ENCODE results near the gene MAD2L2.

Gene MAD2L2

GRCh38 chr1:11695861-11696260 lies 14.9 kb upstream of the MAD2L2 start:
- TF ChIP-seq EZH2phosphoT487 (IDR thresholded peaks at IDR 0.05; ENCODE audit: borderline replicate concordance, low read length) (no peak), CTCF (IDR thresholded peaks at IDR 0.05; ENCODE audit: low read depth, low read length, poor library complexity, severe bottlenecking) (no peak)
- H3K9me2 ChIP-seq (replicated peaks; ENCODE audit: control insufficient read depth, low read length) = no peaks in the 10 kb centered on the region
- H3K27me3 ChIP-seq (ENCODE audit: control insufficient read depth, low read length) = peaks cover 46% of the 10 kb centered on the region
- H3K4me1 ChIP-seq (ENCODE audit: control insufficient read depth, low read length) = no peaks in the 10 kb centered on the region
- no peaks in the 10 kb centered on the region for H4K20me1 ChIP-seq (ENCODE audit: control insufficient read depth, insufficient read depth, low read depth, low read length)
- H3K4me2 ChIP-seq (ENCODE audit: low read length) = no peak overlapping the region
- no peaks in the 10 kb centered on the region for H3F3A ChIP-seq (ENCODE audit: control insufficient read depth, insufficient read depth)
- H3K79me2 ChIP-seq (ENCODE audit: control insufficient read depth, low read length) = no peaks in the 10 kb centered on the region
- no peak overlapping the region for H3K27ac ChIP-seq (ENCODE audit: low read depth, low read length)
- no peak overlapping the region for H3K4me3 ChIP-seq (ENCODE audit: low read length)
- no peaks in the 10 kb centered on the region for H3K36me3 ChIP-seq (ENCODE audit: control insufficient read depth, low read length)
- no peaks in the 10 kb centered on the region for H3K9me3 ChIP-seq (ENCODE audit: control insufficient read depth, insufficient read depth, low read length)

GRCh38 chr1:11693917-11694316 lies 13.0 kb upstream of the MAD2L2 start:
- Histone ChIP-seq H3K9me3 (ENCODE audit: control insufficient read depth, insufficient read depth, low read length) (no peaks in the 10 kb centered on the region), H3K27ac (ENCODE audit: low read depth, low read length) (no peak overlapping the region), H3K79me2 (ENCODE audit: control insufficient read depth, low read length) (no peaks in the 10 kb centered on the region), H3K4me3 (ENCODE audit: low read length) (no peak overlapping the region), H3K36me3 (ENCODE audit: control insufficient read depth, low read length) (no peaks in the 10 kb centered on the region), H3K27me3 (ENCODE audit: control insufficient read depth, low read length) (peaks cover 58% of the 10 kb centered on the region), H3K9me2 (replicated peaks; ENCODE audit: control insufficient read depth, low read length) (no peaks in the 10 kb centered on the region), H3F3A (ENCODE audit: control insufficient read depth, insufficient read depth) (0 out of 2 replicates have a peak, but pooled peaks cover 2% of the 10 kb centered on the region), H3K4me1 (ENCODE audit: control insufficient read depth, low read length) (no peaks in the 10 kb centered on the region), H3K4me2 (ENCODE audit: low read length) (no peak overlapping the region), H4K20me1 (ENCODE audit: control insufficient read depth, insufficient read depth, low read depth, low read length) (no peaks in the 10 kb centered on the region)
- TF ChIP-seq EZH2phosphoT487 (IDR thresholded peaks at IDR 0.05; ENCODE audit: borderline replicate concordance, low read length) = no peak
- TF ChIP-seq CTCF (IDR thresholded peaks at IDR 0.05; ENCODE audit: low read depth, low read length, poor library complexity, severe bottlenecking) = no peak

- TF ChIP-seq CTCF (IDR thresholded peaks at IDR 0.05; ENCODE audit: low read depth, low read length, poor library complexity, severe bottlenecking) (no peak), EZH2phosphoT487 (IDR thresholded peaks at IDR 0.05; ENCODE audit: borderline replicate concordance, low read length) (no peak)
- Histone ChIP-seq H3K36me3 (ENCODE audit: control insufficient read depth, low read length) (no peaks in the 10 kb centered on the region), H3K27ac (ENCODE audit: low read depth, low read length) (no peak overlapping the region), H3K27me3 (ENCODE audit: control insufficient read depth, low read length) (peaks cover 55% of the 10 kb centered on the region), H3K79me2 (ENCODE audit: control insufficient read depth, low read length) (no peaks in the 10 kb centered on the region), H3K4me3 (ENCODE audit: low read length) (no peak overlapping the region), H3K4me1 (ENCODE audit: control insufficient read depth, low read length) (no peaks in the 10 kb centered on the region), H3K9me2 (replicated peaks; ENCODE audit: control insufficient read depth, low read length) (no peaks in the 10 kb centered on the region), H3K4me2 (ENCODE audit: low read length) (no peak overlapping the region), H3F3A (ENCODE audit: control insufficient read depth, insufficient read depth) (0 out of 2 replicates have a peak, but pooled peaks cover 2% of the 10 kb centered on the region), H4K20me1 (ENCODE audit: control insufficient read depth, insufficient read depth, low read depth, low read length) (no peaks in the 10 kb centered on the region), H3K9me3 (ENCODE audit: control insufficient read depth, insufficient read depth, low read length) (no peaks in the 10 kb centered on the region)
Observed at GRCh38 chr1:11693024-11693590, 12.2 kb upstream of the MAD2L2 start.

All from DOHH2 (cell line).